ENCODE data around the gene CCDC88A.
"Not testable (repeated sequence)": the region's sequence is repeated elsewhere in the genome, so short reads cannot be mapped to it uniquely, and the experiment has no call there.

GRCh38 chr2:55385516-55385915 lies 34.1 kb downstream of the CCDC88A start:
- TF ChIP-seq POLR2A (IDR thresholded peaks at IDR 0.05; ENCODE audit: low read length); GATA1 (IDR thresholded peaks at IDR 0.05; ENCODE audit: low read depth, low read length): not testable (repeated sequence)
